Skeletal muscle satellite cell (primary cell): ENCODE data around the gene MRC2.

Experiments used
- H3K27me3 ChIP-seq: 2 replicates; pipeline ENCODE4 v1.7.0; 2013; ENCODE audit warnings: low read length; ENCODE audit not compliant: control insufficient read depth, insufficient read depth
- H3K36me3 ChIP-seq: 2 replicates; pipeline ENCODE4 v1.7.0; 2013; ENCODE audit warnings: mild to moderate bottlenecking, control low read depth, low read length; ENCODE audit not compliant: insufficient read depth
- H3K4me1 ChIP-seq: 2 replicates; pipeline ENCODE4 v1.7.0; 2013; ENCODE audit warnings: low read length; ENCODE audit not compliant: control insufficient read depth, insufficient read depth
- H3K4me2 ChIP-seq: 2 replicates; pipeline ENCODE4 v1.7.0; 2013; ENCODE audit warnings: mild to moderate bottlenecking, low read length
- H3K4me3 ChIP-seq: 2 replicates; pipeline ENCODE4 v1.7.0; 2013; ENCODE audit warnings: low read length
- H3K9ac ChIP-seq: 2 replicates; pipeline ENCODE4 v1.7.0; 2013; ENCODE audit warnings: mild to moderate bottlenecking, low read depth, low read length, moderate library complexity
- H3K9me3 ChIP-seq: replicated peaks from 2 replicates; pipeline ENCODE4 v1.7.0; 2013; ENCODE audit warnings: mild to moderate bottlenecking, control low read depth, low read length

Gene MRC2

GRCh38 chr17:62627904-62628633 is 599 bp downstream of the MRC2 start:
- peaks cover 54% of the 10 kb centered on the region for H3K4me1 ChIP-seq
- no peaks in the 10 kb centered on the region for H3K27me3 ChIP-seq

GRCh38 chr17:62628831-62629555 is 1.5 kb downstream of the MRC2 start:
- peak overlapping the region; percentile 81 for H3K4me3 ChIP-seq

More at GRCh38 chr17:62627904-62628633, 599 bp downstream of the MRC2 start:
- Histone ChIP-seq H3K36me3 (peaks cover 22% of the 10 kb centered on the region), H3K9ac (peak overlapping the region; percentile 88), H3K4me3 (peak overlapping the region; percentile 81), H3K4me2 (peak overlapping the region; percentile 99), H3K9me3 (no peaks in the 10 kb centered on the region)

GRCh38 chr17:62629556-62630364 is 2.3 kb downstream of the MRC2 start:
- peak overlapping the region; percentile 88 for H3K9ac ChIP-seq
- H3K4me3 ChIP-seq = peak overlapping the region; percentile 81
- H3K27me3 ChIP-seq = no peaks in the 10 kb centered on the region
- H3K4me2 ChIP-seq = peak overlapping the region; percentile 99
- H3K9me3 ChIP-seq = no peaks in the 10 kb centered on the region
- peaks cover 64% of the 10 kb centered on the region for H3K4me1 ChIP-seq
- H3K36me3 ChIP-seq = peaks cover 22% of the 10 kb centered on the region

More at GRCh38 chr17:62628831-62629555, 1.5 kb downstream of the MRC2 start:
- Histone ChIP-seq H3K9ac (peak overlapping the region; percentile 88), H3K4me1 (peaks cover 63% of the 10 kb centered on the region), H3K4me2 (peak overlapping the region; percentile 99), H3K27me3 (no peaks in the 10 kb centered on the region), H3K36me3 (peaks cover 22% of the 10 kb centered on the region), H3K9me3 (no peaks in the 10 kb centered on the region)

GRCh38 chr17:62630365-62631085 is 3.1 kb downstream of the MRC2 start:
- Histone ChIP-seq H3K4me2 (peak overlapping the region; percentile 99), H3K4me1 (peaks cover 64% of the 10 kb centered on the region), H3K27me3 (no peaks in the 10 kb centered on the region), H3K9ac (peak overlapping the region; percentile 48), H3K9me3 (no peaks in the 10 kb centered on the region), H3K36me3 (peaks cover 26% of the 10 kb centered on the region), H3K4me3 (peak overlapping the region; percentile 81)

GRCh38 chr17:62631086-62631935 is 3.8 kb downstream of the MRC2 start:
- Histone ChIP-seq H3K4me3 (peak overlapping the region; percentile 81), H3K9ac (no peak overlapping the region), H3K27me3 (no peaks in the 10 kb centered on the region), H3K36me3 (peaks cover 30% of the 10 kb centered on the region), H3K9me3 (no peaks in the 10 kb centered on the region), H3K4me1 (peaks cover 58% of the 10 kb centered on the region), H3K4me2 (peak overlapping the region; percentile 99)

GRCh38 chr17:62631936-62632924 is 4.8 kb downstream of the MRC2 start:
- H3K4me1 ChIP-seq = peaks cover 52% of the 10 kb centered on the region
- H3K9me3 ChIP-seq = no peaks in the 10 kb centered on the region
- no peak overlapping the region for H3K4me3 ChIP-seq
- peak overlapping the region; percentile 25 for H3K9ac ChIP-seq
- peaks cover 36% of the 10 kb centered on the region for H3K36me3 ChIP-seq
- peak overlapping the region; percentile 50 for H3K4me2 ChIP-seq
- no peaks in the 10 kb centered on the region for H3K27me3 ChIP-seq

- peaks cover 23% of the 10 kb centered on the region for H3K4me1 ChIP-seq
- H3K9me3 ChIP-seq = no peaks in the 10 kb centered on the region
- peaks cover 35% of the 10 kb centered on the region for H3K36me3 ChIP-seq
- no peak overlapping the region for H3K4me3 ChIP-seq
- no peak overlapping the region for H3K4me2 ChIP-seq
- no peak overlapping the region for H3K9ac ChIP-seq
- no peaks in the 10 kb centered on the region for H3K27me3 ChIP-seq
Measured at GRCh38 chr17:62637809-62638208, 10.3 kb downstream of the MRC2 start.

- H3K4me1 ChIP-seq = peaks cover 10% of the 10 kb centered on the region
- no peak overlapping the region for H3K9ac ChIP-seq
- H3K9me3 ChIP-seq = no peaks in the 10 kb centered on the region
- no peak overlapping the region for H3K4me3 ChIP-seq
- H3K4me2 ChIP-seq = no peak overlapping the region
- H3K36me3 ChIP-seq = peaks cover 33% of the 10 kb centered on the region
- no peaks in the 10 kb centered on the region for H3K27me3 ChIP-seq
Measured at GRCh38 chr17:62641153-62641552, 13.7 kb downstream of the MRC2 start.

GRCh38 chr17:62641951-62642350 is 14.5 kb downstream of the MRC2 start:
- H3K9me3 ChIP-seq = no peaks in the 10 kb centered on the region
- no peaks in the 10 kb centered on the region for H3K27me3 ChIP-seq
- no peak overlapping the region for H3K4me2 ChIP-seq
- H3K4me3 ChIP-seq = no peak overlapping the region
- H3K36me3 ChIP-seq = peaks cover 27% of the 10 kb centered on the region
- H3K9ac ChIP-seq = no peak overlapping the region
- peaks cover 10% of the 10 kb centered on the region for H3K4me1 ChIP-seq
